HG03342 (cell line): ENCODE measurements around the gene KIAA1671.
"Not testable (repeated sequence)": the region's sequence is repeated elsewhere in the genome, so short reads cannot be mapped to it uniquely, and the experiment has no call there.

Experiments used
- ATAC-seq: cut with Tn5 transposase; IDR thresholded peaks from one replicate; pipeline ENCODE4 v1.9.1; 2021; ENCODE audit warnings: mild to moderate bottlenecking, moderate library complexity; ENCODE audit not compliant: unreplicated experiment

KIAA1671 gene

DNA sequence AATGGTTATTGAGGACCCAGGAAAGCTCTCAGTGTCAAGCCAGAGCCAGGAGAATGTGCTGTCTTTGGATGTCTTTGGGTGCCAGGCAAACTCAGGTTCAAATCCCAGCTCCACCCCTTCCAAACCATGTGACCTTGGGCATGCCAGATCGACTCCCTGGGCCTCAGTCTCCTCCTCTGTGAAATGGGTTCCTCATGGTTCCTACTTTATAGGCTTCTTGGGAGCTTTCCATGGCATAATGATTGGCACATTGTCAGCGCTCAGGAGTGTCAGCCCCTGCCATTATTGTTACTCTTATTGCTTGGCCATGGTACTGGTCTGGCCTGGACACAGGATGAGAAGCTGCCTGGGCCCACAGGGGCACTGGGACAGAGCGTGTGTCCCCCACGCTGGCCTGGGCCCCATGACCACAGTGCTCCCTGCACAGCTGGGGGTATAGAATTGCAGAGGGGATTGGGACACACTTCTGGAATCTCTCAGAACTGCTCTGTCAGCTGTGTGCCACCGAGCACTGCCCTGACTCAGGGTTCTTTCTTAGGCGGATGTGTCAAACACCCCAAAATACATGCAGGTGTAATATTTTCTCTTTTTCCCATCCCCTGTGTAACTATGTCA lies 209.5 kb downstream of the KIAA1671 start:
- ATAC-seq = no peak

DNA sequence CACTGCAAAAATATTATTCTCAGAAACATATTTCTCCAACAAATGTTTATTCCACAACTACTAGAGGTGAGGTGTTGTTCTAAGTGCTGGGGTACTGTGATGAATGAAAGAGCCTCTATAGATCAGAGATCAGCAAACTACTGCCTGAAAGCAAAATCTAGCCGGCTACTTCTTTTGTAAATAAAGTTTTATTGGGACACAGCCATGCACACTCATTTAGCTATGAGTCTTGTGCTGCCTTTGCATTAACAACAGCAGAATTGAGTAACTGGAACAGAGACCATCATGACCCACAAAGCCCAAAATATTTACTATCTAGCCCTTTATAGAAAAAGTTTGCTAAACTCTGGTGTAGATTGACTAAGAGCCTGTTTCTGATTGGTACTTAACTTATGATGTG lies 210.0 kb downstream of the KIAA1671 start:
- ATAC-seq = no peak

DNA sequence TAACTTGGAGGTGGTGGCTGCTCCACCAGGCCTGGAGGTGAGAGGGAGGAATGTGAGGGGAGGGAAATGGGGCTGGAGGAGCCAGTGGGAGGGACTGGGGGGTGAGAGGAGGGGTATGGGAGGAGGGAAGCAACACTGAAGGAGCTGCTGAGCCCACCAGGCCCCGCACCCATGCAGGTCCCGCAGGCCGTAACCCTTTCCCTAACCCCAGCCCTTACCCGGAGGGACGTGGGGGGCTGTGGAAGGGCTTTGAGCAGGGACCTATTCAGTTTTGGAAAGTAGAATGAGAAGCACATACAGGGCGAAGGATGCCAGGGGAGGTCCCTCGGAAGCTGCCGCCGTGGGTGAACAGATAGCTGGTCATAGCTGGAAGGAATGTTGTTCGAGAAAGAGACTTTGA lies 213.3 kb downstream of the KIAA1671 start:
- ATAC-seq = no peak

DNA sequence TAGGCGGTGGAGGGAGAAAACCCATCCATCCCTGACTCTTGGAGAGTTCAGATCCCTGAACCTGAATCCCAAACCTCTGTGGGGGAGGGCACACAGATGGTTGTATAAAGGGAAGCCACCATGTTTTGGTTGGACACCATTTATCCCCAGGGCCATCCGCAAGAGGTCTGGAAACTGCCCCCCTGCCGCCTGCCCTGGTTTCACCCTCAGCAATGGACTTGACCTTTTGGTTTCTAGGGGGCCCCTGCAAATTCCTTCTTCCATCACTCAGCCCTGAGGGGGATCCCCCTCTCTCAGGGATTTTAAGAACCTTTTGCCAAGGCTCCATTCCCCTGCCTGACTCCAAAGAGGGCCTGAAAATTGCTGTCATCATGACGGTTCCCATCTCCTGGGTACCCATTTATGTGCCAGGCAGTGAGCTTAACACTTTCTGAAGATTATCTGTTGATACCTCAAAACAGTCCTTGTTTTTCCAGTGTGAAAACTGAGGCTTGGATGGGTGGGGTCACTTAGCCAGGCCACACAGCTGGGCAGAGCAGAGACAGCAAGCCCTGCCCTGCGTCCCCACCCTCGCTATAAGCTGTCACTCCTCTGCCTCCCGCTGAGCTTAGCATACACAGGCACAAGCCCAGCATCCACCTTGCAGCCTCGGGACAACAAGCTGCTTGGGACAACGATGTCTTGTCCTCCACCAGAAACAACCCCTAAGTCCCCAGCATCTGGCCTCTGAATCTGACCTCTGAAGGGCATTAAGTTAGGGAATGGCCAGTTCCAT lies 213.9 kb downstream of the KIAA1671 start:
- no peak for ATAC-seq

DNA sequence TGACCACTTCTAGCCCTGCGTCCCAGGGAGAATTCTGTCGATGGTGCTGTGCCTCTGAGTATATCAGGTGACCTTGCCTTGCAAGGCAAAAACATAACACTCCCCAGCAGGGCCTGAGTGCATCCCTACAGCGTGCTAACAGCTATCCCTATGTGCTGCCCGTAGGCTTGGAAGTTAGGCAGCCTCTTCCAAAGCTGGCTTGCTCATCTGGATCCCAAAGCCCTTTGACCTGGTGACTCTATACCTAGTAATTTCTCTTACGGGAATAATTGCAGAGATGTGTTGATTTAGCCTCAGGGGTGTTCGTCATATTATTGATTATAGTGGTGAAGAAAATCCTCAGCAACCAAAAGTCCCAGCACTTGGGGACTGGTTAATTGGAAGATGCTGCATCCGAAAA lies 214.6 kb downstream of the KIAA1671 start:
- ATAC-seq = no peak

DNA sequence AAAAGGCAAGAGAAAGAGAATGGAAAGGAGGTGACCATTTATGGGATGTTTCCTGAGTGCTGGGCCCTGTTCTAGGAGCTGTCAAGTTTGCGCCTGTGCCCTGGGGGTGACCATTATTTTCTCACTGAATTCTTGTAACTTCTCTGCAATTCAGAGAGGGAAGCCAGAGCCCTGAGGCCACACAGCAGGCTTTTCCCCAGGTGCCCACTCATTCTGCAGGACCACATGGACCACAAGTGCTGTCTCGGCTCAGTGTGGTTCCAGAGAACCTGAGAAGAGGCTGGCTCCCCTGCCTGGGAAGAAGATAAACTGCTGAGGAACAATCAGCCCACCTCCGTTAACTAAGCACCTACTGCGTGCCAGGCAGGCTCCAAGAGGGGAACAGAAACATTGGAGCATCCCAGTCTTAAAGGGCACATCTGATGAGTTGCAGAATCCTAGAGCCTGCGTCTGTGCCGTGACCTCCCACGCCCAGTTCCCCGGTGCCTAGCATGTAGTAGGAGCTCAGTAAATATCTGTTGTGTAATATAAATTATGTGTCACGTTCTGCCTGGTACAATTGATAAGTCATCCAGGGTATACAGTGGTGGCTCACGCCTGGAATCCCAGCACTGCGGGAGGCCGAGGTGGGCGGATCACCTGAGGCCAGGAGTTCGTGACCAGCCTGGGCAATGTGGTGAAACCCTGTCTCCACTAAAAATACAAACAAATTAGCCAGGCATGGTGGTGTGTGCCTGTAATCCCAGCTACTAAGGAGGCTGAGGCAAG lies 215.5 kb downstream of the KIAA1671 start:
- no peak for ATAC-seq

DNA sequence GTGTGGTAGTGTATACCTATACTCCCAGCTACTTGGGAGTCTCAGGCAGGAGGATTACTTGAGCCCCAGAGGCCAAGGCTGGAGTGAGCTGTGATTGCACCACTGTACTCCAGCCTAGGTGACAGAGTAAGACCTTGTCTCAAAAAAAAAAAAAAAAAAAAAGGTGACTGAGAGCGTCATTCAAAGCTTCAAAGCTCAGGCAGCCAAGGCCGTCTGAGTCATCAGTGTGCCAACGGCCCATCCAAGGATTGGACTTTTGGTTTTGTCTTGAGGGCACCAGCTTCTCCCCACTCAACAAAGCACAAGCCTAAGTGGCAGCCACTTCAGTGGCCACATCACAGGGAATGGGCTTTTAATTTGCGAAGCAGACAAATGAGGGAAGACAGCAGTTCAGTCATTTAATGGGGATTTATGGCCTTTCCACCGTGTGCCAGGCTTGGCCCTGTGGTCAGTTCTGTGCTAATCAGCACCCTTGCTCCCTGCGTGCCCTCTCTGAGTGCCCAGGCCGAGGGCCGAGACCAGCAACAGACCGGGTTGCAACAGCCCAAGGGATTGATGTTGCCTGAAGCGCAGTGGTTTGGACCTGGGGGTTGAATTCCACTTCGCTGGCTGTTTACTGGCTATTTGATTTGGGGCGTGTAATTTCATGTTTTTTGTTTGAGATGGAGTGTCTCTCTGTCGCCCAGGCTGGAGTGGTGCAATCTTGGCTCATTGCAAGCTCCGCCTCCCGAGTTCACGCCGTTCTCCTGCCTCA lies 216.9 kb downstream of the KIAA1671 start:
- no peak for ATAC-seq

DNA sequence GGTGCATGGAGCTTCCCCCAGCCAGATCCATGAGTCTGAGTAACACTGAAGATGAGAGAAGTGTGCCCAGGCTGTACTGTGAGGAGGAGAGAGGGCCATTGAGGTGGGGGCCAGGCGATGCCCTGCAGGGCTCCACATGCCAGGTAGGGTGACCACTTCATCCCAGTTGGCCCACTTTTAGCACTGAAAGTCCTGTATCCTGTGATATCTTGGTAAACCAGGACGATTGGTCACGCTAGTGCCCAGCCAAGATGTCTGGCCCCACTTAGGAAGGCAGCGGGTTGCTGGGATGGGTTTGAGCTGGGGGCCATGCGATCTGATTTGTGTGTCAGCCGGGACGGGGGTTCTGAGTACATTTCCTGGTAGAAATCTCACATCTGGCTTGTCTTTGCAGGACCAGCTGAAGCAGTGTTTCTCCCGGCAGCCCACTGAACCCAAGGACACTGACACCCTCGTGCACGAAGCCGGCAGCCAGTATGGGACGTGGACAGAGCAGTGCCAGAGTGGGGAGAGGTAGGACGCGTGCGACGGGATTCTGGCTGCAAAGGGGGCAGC lies 218.0 kb downstream of the KIAA1671 start:
- no peak for ATAC-seq

DNA sequence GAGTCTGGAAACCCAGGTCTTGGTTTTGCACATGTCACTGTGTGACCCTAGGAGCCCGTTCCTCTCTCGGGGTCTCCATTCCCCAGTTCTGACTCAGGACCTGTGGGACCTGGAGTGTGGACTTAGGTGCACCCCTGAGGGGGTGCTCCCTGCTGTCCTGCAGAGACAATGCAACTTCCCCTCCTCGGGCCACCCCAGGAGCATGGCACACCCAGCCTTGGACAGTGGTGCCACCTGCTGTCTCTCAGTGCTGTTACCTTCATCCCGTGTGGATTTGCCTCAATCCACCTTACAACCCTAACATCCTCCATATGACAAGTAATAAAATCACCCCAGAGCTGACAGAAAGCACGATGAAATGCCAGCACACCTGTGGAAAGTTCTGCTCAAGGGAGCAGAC lies 219.6 kb downstream of the KIAA1671 start:
- no peak for ATAC-seq

DNA sequence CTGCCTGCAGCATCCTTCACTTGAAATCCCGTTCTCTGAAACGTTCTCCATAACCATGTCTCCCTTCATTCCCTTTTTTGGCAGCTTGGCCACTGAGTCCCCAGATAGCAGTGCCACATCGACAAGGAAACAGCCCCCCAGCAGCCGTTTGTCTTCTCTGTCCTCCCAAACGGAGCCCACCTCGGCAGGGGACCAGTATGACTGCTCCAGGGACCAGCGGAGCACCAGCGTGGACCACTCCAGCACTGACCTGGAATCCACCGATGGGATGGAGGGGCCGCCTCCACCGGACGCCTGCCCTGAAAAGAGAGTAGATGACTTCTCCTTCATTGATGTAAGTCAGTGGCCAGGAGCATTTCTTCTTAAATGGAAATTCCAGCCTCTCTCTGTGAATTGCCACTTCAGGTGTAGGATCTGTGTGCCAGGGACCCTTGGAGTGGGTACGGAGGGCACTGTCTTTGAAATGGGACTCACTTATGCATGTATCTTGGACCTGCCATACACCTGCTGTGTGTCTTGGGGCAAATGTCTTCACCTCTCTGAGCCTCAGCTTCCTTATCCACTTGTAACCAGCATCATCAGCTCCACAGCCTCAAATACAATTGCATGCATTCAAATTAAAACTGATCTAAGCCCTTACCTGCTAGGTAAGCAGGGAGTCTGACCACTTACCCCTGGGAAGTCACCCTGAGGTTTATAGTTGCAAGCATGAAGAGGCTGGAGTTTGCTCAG lies 221.8 kb downstream of the KIAA1671 start:
- ATAC-seq = no peak

DNA sequence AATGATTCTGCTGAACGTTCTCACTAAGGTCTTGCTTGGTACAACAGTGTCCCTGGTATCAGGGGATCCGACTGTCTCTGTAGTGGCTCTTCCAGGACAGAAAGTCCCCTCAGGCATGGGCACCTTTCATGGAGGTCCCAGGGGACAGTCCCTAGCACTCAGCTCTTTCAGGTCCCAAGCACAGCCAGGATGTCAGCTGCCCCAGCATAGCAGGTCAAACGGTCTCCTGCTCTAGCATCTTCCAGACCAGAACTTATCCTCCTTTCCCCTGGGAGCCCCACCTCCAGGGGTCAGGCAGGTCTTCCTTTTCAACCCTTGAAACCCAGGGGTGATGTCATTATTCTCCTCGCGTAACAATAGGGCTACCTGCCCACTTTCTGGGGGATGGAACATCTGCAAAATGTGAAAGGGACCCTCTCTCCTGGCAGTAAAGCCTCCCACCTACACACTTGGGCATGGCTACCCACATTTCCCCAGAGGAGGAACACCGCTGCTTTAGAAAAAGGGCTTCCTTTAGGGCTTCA lies 222.4 kb downstream of the KIAA1671 start:
- no peak for ATAC-seq

DNA sequence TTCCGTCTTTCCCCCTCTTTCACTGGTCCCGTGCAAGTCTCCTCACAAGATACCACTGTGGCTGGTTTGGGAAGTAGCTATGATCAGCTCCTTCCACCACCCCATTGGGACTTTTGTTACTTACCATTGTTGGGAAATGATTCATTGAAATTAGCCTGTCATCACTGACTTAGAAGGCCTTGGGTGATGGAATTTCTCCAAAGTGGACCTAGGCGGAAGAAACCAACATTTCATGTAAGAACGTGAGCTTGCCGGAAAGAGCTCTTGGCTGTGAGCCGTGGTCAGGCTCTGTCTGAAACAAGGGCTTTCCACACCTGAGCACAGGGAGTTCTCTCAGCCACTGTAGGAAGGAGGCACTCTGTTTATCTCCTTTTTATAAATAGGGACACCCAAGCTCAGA lies 223.7 kb downstream of the KIAA1671 start:
- no peak for ATAC-seq

DNA sequence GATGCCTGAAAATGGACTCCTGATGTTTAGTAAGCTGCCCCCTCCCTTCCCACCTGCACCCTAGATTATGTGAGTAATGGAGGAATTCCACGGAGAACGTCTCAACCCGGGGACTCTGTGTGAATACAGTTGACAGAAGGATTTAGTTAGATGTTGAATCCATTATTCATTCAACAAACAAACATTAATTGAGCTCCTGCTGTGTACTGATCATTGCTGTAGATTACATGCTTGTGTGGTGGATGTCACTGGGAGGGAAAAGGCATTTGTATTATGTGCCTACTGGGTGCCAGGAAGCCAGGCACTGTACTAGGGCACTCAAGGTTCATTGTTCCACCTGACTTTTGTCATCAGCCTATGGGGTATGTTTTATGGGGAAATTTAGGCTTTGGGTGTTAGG lies 224.3 kb downstream of the KIAA1671 start:
- ATAC-seq = no peak

DNA sequence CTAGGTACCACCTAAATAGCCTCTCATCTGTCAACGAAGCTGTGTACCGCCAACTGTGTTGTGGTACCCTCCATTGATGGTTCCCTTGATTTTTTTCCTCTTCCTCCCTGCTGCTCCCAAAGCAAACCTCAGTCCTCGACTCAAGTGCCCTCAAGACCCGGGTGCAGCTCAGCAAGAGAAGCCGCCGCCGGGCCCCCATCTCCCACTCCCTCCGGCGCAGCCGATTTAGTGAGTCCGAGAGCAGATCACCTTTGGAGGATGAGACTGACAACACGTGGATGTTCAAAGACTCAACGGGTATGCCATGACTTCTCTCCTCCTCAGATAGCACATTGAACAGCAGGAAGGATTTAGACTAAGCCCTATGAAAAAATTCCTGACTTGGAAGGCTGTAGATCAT lies 224.7 kb downstream of the KIAA1671 start:
- ATAC-seq = no peak

DNA sequence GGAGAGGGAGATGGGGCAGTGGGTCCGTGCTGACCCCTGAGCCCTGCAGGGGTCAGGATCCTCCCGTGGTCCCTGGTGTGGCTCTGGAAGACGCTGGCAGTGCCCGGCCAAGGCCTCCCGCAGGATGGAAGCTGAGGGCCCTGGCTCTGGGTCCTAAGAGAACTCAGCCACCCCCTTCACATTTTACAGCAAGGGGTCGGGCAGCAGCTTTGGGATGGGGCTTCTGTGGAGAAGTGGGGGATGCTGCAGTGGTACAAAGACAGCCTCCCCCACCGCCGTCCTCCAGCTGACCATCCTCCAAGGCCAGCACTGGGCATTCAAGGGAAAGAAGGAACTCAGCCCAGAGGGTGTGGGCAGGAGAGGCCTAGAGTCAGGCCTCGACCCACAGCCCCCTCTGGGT lies 225.4 kb downstream of the KIAA1671 start:
- no peak for ATAC-seq

DNA sequence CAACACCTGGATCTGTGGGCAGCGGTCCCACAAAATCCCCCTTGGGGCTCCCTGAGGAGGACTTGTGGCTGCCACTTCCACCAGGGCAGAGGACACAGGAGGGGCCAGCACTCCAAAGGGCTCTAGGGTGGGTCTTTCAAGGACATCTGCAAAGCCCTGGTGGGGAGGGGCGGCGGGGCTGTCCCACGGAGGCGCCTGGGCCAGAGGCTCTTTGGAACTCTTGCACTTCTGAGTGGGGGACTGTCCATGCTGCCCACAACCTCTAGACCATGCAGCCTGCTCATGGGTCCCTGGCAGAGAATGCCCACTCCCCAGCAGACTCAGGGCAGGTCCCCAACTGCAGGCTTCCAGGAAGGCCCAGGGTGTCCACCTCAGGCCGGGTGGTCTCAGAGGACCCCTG lies 225.8 kb downstream of the KIAA1671 start:
- ATAC-seq = not testable (repeated sequence)

DNA sequence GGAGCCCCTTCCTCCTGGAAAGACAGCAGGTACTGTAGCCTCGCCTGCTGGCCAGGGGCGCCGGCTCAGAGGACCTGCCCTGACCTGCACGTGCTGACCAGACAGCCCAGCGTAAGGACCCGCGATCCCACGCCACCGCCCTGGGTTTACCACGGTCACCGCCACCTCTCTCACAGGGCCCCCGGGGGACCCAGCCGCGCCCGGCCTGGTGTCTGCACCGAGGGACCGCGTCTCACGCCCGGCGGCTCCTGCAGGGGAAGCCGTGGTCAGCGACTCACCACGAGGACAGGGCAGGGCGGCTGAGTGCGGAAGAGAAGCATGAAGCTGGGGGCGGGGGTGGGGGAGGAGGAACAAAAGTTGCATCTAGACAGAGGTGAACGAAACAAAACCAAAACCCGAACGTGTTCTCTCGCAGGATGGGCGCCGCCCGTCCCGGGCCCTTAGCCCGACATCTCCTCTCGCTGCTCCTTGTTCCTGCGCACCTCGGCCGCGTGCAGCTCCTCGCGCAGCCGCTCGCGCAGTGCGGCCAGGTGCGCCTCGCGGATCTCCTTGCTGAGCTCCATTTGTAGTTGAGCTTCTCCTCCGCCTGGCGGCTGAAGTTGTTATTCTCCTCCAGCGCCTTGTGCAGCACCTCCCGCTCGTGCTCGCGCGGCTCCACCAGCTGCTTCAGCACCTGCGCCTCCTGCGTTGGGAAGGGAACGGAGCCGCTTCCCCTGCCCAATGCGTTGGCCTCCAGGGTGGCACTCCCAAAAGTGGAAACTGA lies 226.5 kb downstream of the KIAA1671 start:
- ATAC-seq = not testable (repeated sequence)

DNA sequence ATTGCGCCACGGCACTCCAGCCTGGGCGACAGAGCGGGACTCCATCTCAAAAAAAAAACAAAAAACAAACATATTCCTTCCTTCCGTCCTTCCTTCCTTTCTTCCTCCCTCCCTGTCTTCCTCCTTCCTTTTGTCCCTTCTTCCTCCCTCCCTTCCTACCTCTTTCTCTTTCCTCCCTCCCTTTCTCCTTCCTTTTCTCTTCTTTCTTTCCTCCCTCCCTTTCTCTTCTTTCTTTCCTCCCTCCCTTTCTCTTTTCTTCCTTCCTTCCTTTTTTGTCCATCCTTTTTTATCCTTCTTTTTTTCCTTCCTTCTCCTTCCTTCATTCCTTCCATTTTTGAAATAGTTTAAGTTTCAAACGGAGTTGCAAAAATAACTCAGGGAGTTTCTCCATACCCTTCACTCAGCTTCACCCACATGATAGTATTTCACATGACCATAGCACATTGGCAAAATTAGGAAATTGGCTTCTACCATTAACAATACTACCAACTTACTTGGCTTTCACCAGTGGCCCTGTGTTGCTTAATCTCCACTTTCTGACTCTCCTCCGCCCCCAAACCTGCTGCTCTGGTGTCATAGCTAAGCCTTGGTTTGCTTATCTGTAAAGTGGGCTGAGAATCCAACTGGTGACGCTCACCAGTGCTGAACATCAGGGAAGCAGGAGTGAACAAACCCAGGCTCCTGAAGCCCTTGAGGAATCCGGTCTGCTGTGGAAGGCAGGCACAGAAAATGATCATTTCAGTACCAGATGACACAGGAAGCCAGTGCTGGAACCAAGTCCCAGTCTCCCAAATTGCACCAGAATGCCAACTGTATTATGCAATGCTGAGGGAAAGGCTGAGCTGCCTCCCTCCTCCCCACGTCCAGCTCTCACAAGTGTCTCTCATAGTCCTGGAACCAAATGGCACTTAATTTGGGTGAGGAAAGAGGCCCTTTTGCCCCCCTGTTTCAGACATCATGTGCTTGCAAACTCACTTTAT lies 229.9 kb downstream of the KIAA1671 start:
- no peak for ATAC-seq
